Fibroblast of mammary gland (primary cell): ENCODE results near the gene RNF183.
"Not testable (repeated sequence)": the region's sequence is repeated elsewhere in the genome, so short reads cannot be mapped to it uniquely, and the experiment has no call there.

ENCODE experiments used
- DNase-seq: peaks from one replicate; pipeline ENCODE4 v3.0.0-alpha.2; 2010; ENCODE audit warnings: low read depth
- H3K4me3 ChIP-seq: 2 replicates; pipeline ENCODE4 v1.5.1; 2011; ENCODE audit warnings: low read depth, mild to moderate bottlenecking, low read length, moderate library complexity; ENCODE audit not compliant: control insufficient read depth
- TF ChIP-seq, protein P1 (sequence below): conservative IDR thresholded peaks from 2 replicates; pipeline ENCODE4 v1.5.1; 2011; ENCODE audit warnings: low read depth, low read length, inconsistent platforms; ENCODE audit not compliant: control insufficient read depth, insufficient read depth

RNF183 gene

GRCh38 chr9:113298924-113299770 lies 4.0 kb downstream of the RNF183 start:
- TF ChIP-seq, protein P1, sequence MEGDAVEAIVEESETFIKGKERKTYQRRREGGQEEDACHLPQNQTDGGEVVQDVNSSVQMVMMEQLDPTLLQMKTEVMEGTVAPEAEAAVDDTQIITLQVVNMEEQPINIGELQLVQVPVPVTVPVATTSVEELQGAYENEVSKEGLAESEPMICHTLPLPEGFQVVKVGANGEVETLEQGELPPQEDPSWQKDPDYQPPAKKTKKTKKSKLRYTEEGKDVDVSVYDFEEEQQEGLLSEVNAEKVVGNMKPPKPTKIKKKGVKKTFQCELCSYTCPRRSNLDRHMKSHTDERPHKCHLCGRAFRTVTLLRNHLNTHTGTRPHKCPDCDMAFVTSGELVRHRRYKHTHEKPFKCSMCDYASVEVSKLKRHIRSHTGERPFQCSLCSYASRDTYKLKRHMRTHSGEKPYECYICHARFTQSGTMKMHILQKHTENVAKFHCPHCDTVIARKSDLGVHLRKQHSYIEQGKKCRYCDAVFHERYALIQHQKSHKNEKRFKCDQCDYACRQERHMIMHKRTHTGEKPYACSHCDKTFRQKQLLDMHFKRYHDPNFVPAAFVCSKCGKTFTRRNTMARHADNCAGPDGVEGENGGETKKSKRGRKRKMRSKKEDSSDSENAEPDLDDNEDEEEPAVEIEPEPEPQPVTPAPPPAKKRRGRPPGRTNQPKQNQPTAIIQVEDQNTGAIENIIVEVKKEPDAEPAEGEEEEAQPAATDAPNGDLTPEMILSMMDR: no peak
- no peak for DNase-seq
- no peak overlapping the region for H3K4me3 ChIP-seq

DNA sequence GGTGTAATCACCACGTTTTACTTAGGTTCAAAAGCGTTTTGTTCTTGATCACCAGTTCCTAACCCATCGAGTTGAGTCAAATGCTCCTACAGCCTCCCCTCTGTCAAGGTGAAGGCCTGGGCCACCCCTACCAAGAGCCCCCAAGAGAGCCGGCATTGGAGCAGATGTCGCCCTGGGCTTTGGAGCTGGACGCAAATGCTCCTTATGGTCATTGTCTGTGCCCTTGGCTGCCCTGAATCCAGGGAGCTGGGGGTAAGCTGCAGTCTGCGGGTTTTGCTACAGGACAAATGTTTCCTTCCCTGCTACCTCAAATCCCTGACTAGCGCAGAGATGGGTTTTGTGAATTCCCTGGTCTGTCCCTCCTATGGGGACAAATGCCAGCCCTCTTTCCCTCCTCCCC lies 4.9 kb downstream of the RNF183 start:
- TF ChIP-seq, protein P1: no peak
- H3K4me3 ChIP-seq: no peak overlapping the region
- no peak for DNase-seq

- H3K4me3 ChIP-seq: no peak overlapping the region
- no peak for DNase-seq
- TF ChIP-seq, protein P1: no peak
These were observed 6.2 kb downstream of the RNF183 start for GRCh38 chr9:113296796-113297558.

DNA sequence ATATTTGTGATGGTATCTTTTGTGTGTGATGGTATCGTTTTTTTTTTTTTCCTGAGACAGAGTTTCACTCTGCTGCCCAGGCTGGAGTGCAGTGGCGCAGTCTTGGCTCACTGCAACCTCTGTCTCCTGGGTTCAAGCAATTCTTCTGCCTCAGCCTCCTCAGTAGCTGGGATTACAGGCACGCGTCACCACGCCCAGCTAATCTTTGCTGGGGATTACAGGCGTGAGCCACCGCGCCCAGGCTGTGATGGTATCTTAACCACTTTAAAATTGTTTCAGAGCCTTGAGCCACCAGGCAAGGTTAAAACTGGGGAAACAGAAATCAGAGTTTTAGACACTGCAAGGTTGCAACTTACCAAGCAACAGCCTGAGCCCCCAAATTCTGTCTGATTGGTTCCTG lies 6.9 kb downstream of the RNF183 start:
- not testable (repeated sequence) for DNase-seq, H3K4me3 ChIP-seq

- no peak overlapping the region for H3K4me3 ChIP-seq
- DNase-seq: peak; percentile 76
- TF ChIP-seq, protein P1: no peak
These were observed 9.8 kb downstream of the RNF183 start for GRCh38 chr9:113293285-113293878.

DNA sequence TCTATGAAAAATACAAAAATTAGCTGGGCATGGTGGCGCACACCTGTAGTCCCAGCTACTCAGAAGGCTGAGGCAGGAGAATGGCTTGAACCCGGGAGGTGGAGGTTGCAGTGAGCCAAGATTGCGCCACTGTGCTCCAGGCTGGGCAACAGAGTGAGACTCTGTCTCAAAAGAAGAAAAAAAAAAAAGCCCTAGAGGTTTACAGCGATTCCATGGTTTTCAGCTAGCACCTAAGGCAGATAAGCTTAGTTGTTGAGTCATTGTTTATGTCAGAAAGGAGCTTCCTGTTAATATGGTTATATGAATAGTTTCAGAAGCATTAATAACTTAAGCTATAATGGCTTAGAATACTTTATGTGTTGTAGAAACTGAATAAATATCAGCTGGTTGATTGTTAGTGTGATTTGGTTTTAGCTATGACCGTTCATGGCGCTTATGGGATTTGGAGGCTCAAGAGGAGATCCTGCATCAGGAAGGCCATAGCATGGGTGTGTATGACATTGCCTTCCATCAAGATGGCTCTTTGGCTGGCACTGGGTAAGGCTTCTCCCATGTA lies 13.0 kb downstream of the RNF183 start:
- H3K4me3 ChIP-seq: no peak overlapping the region
- TF ChIP-seq, protein P1: no peak
- no peak for DNase-seq

DNA sequence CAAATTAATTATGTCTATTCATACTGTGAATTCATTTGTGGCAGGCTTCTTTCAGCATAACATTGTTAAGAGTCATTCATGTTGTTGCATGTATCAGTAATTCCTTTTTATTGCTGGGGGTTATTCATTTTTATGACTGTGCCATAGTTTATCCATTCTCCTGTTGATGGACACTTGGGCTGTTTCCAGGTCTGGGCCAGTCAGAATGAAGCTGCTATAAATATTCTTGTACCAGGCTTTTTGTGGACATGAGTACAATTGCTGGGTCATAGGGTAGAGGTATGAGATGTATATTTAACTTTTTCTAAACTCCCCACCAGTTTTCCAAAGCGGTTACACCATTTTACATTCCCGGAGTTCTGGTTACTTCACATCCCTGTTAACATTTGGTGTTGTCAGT lies 14.1 kb downstream of the RNF183 start:
- H3K4me3 ChIP-seq: no peak overlapping the region
- no peak for DNase-seq
- TF ChIP-seq, protein P1: no peak
